Hepatocyte (in vitro differentiated cells): ENCODE results near the gene RFTN1. TPM values are rescaled to one million over a fixed set of nuclear protein-coding genes. Genes with fewer than 3 reads are reported as not detected.

Source experiments
- DNase-seq: peaks from one replicate; pipeline ENCODE4 v3.0.0-alpha.2; 2016; ENCODE audit warnings: low spot score
- H2AFZ ChIP-seq: fragments of 200-600 bp; sonication (generic); 2 replicates; pipeline ENCODE4 v1.6.0; 2016; ENCODE audit warnings: antibody characterized with exemption, mild to moderate bottlenecking
- H3K27ac ChIP-seq: fragments of 200-600 bp; sonication (generic); 2 replicates; pipeline ENCODE4 v1.5.1; 2016; ENCODE audit warnings: mild to moderate bottlenecking
- H3K27me3 ChIP-seq: fragments of 200-600 bp; sonication (generic); 2 replicates; pipeline ENCODE4 v1.6.1; 2016
- H3K36me3 ChIP-seq: fragments of 200-600 bp; sonication (generic); replicated peaks from 2 replicates; pipeline ENCODE4 v1.5.1; 2016; ENCODE audit warnings: low read depth; ENCODE audit not compliant: insufficient read depth
- H3K4me1 ChIP-seq: fragments of 200-600 bp; sonication (generic); 2 replicates; pipeline ENCODE4 v1.5.1; 2016; ENCODE audit warnings: mild to moderate bottlenecking, moderate library complexity; ENCODE audit not compliant: insufficient read depth
- H3K4me2 ChIP-seq: fragments of 200-600 bp; sonication (generic); 2 replicates; pipeline ENCODE4 v1.6.0; 2016
- H3K4me3 ChIP-seq: fragments of 200-600 bp; sonication (generic); 2 replicates; pipeline ENCODE4 v1.5.1; 2016; ENCODE audit warnings: mild to moderate bottlenecking
- H3K79me2 ChIP-seq: fragments of 200-600 bp; sonication (generic); 2 replicates; pipeline ENCODE4 v1.6.0; 2017; ENCODE audit warnings: mild to moderate bottlenecking
- H3K9me2 ChIP-seq: fragments of 200-600 bp; sonication (generic); replicated peaks from 2 replicates; pipeline ENCODE4 v1.6.0; 2017; ENCODE audit warnings: mild to moderate bottlenecking; ENCODE audit not compliant: insufficient read depth
- H3K9me3 ChIP-seq: fragments of 200-600 bp; sonication (generic); 2 replicates; pipeline ENCODE4 v1.5.1; 2016; ENCODE audit warnings: low read depth, mild to moderate bottlenecking
- H4K20me1 ChIP-seq: fragments of 200-600 bp; sonication (generic); 2 replicates; pipeline ENCODE4 v1.6.0; 2016; ENCODE audit warnings: mild to moderate bottlenecking; ENCODE audit not compliant: insufficient read depth, poor library complexity, severe bottlenecking
- EZH2 ChIP-seq: fragments of 200-600 bp; sonication (generic); IDR thresholded peaks from 2 replicates; pipeline ENCODE4 v1.6.1; 2016; ENCODE audit warnings: antibody characterized with exemption, mild to moderate bottlenecking, borderline replicate concordance
- EZH2phosphoT487 ChIP-seq: fragments of 200-600 bp; sonication (generic); IDR thresholded peaks from one replicate; pipeline ENCODE4 v1.6.1; 2018; ENCODE audit warnings: antibody characterized with exemption, mild to moderate bottlenecking, low read depth, moderate library complexity; ENCODE audit not compliant: unreplicated experiment, severe bottlenecking
- WGBS: methylation state at CpG from one replicate; pipeline ENCODE4 v1.1.6; 2016; ENCODE audit warnings: low lambda C conversion rate; ENCODE audit errors: missing lambda C conversion rate; 5-methylcytosine and 5-hydroxymethylcytosine counted together
- polyA plus RNA-seq: library from polyadenylated mRNA; unstranded; fragments of >200 nt; fragmentation: Nextera tagmentation; extraction: Ambion mirVana; gene quantifications from 2 replicates; pipeline ENCODE4 v1.2.1, GENCODE V29; 2016
- total RNA-seq: library from RNA; depleted of rRNA; stranded (reverse); fragments of >200 nt; gene quantifications from 2 replicates; pipeline ENCODE4 v1.2.3, GENCODE V29; 2014
- TF ChIP-seq, protein P1 (sequence below): fragments of 200-600 bp; sonication (generic); IDR thresholded peaks from 2 replicates; pipeline ENCODE4 v1.5.1; 2016; ENCODE audit warnings: antibody characterized with exemption, mild to moderate bottlenecking; ENCODE audit not compliant: poor library complexity

The RFTN1 gene
- total and polyA plus RNA-seq, 2 experiments from 2014 or later = 10.0 to 14.9 TPM

DNA sequence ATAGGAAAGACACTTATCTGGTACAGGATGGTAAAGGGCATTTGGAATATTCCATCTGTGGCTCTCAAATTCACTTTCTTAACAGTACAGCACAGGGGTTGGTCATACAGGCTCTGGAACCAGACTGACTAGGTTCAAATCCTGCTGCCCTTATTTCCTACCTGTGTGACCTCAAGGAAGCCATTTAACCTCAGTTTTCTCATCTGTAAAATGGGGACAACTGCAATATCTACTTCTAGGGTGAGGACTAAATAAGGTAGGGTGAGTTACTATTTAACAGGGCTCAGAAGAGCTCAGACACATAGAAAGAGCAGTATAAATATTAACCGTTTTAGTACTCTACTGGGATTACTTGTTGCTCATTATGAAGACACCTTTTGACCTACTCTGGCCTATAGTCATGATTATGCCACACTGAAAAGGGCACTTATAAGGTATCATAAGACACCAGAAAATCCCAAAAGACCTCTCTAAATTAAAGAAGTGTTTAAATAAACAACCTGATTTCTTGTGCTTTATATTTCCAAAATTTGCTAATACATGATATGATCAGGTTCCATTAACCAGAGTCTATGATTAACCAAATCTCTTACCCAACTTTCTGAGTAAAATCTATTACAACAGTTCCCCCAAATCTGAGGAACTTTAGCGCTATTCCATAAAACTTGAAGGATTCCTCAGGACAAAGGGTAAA, 6.5 kb downstream of the RFTN1 start:
- Histone ChIP-seq H3K4me3 (no peak overlapping the region), H3K27ac (no peak overlapping the region), H3K36me3 (no peaks in the 10 kb centered on the region), H3K9me2 (no peaks in the 10 kb centered on the region), H4K20me1 (no peaks in the 10 kb centered on the region), H2AFZ (no peak overlapping the region), H3K79me2 (peaks cover 23% of the 10 kb centered on the region), H3K27me3 (peaks cover 17% of the 10 kb centered on the region), H3K9me3 (no peaks in the 10 kb centered on the region), H3K4me1 (no peaks in the 10 kb centered on the region), H3K4me2 (no peak overlapping the region)
- WGBS = 86% methylated on average over 2 of the region's 2 CpGs
- no peak for DNase-seq
- TF ChIP-seq EZH2phosphoT487 = no peak

DNA sequence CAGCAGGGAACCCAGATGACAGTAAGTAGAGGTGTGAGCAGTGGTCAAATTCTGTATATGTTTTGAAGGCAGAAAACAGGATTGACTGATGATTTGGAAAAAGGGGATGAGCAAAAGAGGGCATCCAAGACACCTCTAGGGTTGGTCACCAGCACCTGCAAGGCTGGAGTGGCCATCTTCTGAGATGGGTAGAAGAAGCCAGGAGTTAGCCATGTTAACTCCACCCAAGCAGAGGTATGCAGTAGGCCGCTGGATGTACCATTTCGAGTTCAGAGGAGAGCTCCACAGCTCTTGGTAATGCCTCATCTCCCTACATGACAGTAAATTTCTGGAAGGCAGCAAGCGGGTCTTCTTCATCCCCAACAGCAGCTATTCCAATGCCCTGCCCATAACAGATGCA, 7.0 kb downstream of the RFTN1 start:
- no peak for TF ChIP-seq EZH2phosphoT487
- TF ChIP-seq, protein P1, sequence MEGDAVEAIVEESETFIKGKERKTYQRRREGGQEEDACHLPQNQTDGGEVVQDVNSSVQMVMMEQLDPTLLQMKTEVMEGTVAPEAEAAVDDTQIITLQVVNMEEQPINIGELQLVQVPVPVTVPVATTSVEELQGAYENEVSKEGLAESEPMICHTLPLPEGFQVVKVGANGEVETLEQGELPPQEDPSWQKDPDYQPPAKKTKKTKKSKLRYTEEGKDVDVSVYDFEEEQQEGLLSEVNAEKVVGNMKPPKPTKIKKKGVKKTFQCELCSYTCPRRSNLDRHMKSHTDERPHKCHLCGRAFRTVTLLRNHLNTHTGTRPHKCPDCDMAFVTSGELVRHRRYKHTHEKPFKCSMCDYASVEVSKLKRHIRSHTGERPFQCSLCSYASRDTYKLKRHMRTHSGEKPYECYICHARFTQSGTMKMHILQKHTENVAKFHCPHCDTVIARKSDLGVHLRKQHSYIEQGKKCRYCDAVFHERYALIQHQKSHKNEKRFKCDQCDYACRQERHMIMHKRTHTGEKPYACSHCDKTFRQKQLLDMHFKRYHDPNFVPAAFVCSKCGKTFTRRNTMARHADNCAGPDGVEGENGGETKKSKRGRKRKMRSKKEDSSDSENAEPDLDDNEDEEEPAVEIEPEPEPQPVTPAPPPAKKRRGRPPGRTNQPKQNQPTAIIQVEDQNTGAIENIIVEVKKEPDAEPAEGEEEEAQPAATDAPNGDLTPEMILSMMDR = no peak
- no peak for TF ChIP-seq EZH2
- H3K9me2 ChIP-seq = no peaks in the 10 kb centered on the region
- 95% methylated on average over 3 of the region's 3 CpGs for WGBS
- no peak overlapping the region for H3K4me3 ChIP-seq
- H3K27ac ChIP-seq = no peak overlapping the region
- no peaks in the 10 kb centered on the region for H4K20me1 ChIP-seq
- H3K4me2 ChIP-seq = no peak overlapping the region
- no peak overlapping the region for H2AFZ ChIP-seq
- H3K27me3 ChIP-seq = peaks cover 12% of the 10 kb centered on the region
- no peaks in the 10 kb centered on the region for H3K36me3 ChIP-seq
- no peaks in the 10 kb centered on the region for H3K9me3 ChIP-seq
- no peaks in the 10 kb centered on the region for H3K4me1 ChIP-seq
- no peak for DNase-seq
- peaks cover 23% of the 10 kb centered on the region for H3K79me2 ChIP-seq

DNA sequence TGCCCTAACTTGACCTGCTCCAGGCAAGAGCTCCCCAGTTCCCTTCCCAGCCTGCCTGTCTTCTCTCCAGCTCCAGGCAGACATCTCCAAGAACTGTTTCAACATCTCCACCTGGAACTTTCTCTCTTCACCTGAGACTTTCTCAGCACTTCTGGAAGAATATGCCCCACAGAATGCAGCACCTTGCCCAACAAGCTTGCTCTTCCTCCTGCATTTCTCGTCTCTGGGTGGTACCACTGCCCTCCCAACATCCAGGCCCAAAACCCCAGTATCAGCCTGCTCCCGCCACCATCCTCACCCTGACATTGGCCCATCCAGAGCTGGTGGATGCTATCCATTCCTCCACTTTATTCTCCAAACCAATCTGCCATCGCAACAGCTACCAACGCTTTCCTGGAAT, 8.8 kb downstream of the RFTN1 start:
- Histone ChIP-seq H3K9me3 (no peaks in the 10 kb centered on the region), H3K9me2 (no peaks in the 10 kb centered on the region), H3K4me3 (no peak overlapping the region), H3K4me1 (no peaks in the 10 kb centered on the region), H3K27ac (no peak overlapping the region), H4K20me1 (no peaks in the 10 kb centered on the region), H2AFZ (no peak overlapping the region), H3K4me2 (no peak overlapping the region), H3K79me2 (peaks cover 20% of the 10 kb centered on the region), H3K36me3 (no peaks in the 10 kb centered on the region), H3K27me3 (no peaks in the 10 kb centered on the region)
- DNase-seq = no peak
- 94% methylated on average over 4 of the region's 4 CpGs for WGBS
- TF ChIP-seq, protein P1 = no peak

DNA sequence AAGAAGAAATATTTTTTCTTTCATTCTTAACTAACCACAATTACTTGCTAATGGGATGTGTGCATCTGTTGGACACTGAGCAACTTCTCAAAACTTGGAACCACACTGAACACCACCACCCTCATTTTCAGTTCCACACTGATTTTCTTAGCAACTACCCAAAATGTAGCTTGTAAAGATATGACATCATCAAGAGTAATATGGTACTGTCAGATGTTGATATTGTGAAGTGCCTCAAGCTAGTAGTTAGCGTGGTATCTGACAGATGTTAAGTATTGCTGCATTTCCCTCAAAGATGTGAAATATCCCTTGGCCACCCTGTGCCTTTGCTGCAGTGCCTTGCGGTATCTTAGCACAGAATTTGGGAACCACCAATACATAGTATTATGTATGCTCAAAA, 9.3 kb downstream of the RFTN1 start:
- Histone ChIP-seq H3K27ac (no peak overlapping the region), H2AFZ (no peak overlapping the region), H4K20me1 (no peaks in the 10 kb centered on the region), H3K9me3 (no peaks in the 10 kb centered on the region), H3K4me3 (no peak overlapping the region), H3K27me3 (no peaks in the 10 kb centered on the region), H3K36me3 (no peaks in the 10 kb centered on the region), H3K4me2 (no peak overlapping the region), H3K9me2 (no peaks in the 10 kb centered on the region), H3K79me2 (peaks cover 19% of the 10 kb centered on the region), H3K4me1 (no peaks in the 10 kb centered on the region)
- WGBS = 90% methylated on average over 2 of the region's 2 CpGs
- no peak for DNase-seq
- TF ChIP-seq EZH2 (no peak), EZH2phosphoT487 (no peak)
- TF ChIP-seq, protein P1 = no peak
